ENCODE measurements around the gene BMP10. TPM values are rescaled to one million over a fixed set of nuclear protein-coding genes. Genes with fewer than 3 reads are reported as not detected.

Gene BMP10
- total and polyA plus RNA-seq, 8 donors, result not detected

- H3K4me1 ChIP-seq, result no peaks in the 10 kb centered on the region
- H3K4me3 ChIP-seq, result no peak overlapping the region
- H3K27ac ChIP-seq, result no peak overlapping the region
- TF ChIP-seq, protein P1, sequence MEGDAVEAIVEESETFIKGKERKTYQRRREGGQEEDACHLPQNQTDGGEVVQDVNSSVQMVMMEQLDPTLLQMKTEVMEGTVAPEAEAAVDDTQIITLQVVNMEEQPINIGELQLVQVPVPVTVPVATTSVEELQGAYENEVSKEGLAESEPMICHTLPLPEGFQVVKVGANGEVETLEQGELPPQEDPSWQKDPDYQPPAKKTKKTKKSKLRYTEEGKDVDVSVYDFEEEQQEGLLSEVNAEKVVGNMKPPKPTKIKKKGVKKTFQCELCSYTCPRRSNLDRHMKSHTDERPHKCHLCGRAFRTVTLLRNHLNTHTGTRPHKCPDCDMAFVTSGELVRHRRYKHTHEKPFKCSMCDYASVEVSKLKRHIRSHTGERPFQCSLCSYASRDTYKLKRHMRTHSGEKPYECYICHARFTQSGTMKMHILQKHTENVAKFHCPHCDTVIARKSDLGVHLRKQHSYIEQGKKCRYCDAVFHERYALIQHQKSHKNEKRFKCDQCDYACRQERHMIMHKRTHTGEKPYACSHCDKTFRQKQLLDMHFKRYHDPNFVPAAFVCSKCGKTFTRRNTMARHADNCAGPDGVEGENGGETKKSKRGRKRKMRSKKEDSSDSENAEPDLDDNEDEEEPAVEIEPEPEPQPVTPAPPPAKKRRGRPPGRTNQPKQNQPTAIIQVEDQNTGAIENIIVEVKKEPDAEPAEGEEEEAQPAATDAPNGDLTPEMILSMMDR (IDR thresholded peaks at IDR 0.05), result no peak
- H3K9me3 ChIP-seq, result no peaks in the 10 kb centered on the region
- ATAC-seq (no peak), DNase-seq (no peak)
- no peaks in the 10 kb centered on the region for H3K36me3 ChIP-seq
- no peaks in the 10 kb centered on the region for H3K27me3 ChIP-seq
- intact Hi-C loops (cut with DNase I), result no loop called here
These were observed 14.0 kb upstream of the BMP10 start for GRCh38 chr2:68885074-68885810.

DNA sequence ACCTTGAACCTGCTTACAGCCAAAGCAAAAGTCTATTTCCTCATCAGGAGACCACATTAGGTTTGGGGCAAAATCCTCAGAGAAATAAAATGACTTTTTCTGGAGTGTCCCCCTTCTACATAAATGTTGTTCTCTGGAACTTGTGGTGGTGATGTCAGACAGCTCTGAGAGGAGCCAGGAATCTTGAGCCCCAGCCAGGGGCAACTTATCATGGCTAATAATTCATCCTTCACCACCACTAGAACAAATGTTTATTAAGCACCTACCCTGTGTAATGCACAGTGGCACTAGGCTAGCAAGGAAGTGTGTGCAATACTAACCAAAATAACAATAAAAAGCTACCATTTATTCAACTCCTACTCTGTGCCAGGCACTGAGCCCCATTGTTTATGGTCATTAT, 9.0 kb upstream of the BMP10 start:
- ATAC-seq, result no peak
- H3K27ac ChIP-seq, result no peak overlapping the region
- DNase-seq, result no peak
- H3K4me3 ChIP-seq, result no peak overlapping the region
- intact Hi-C loops (cut with DNase I), result no loop called here
- H3K27me3 ChIP-seq, result no peaks in the 10 kb centered on the region
- H3K36me3 ChIP-seq, result no peaks in the 10 kb centered on the region
- H3K4me1 ChIP-seq, result no peaks in the 10 kb centered on the region
- no peaks in the 10 kb centered on the region for H3K9me3 ChIP-seq
- TF ChIP-seq, protein P1 (IDR thresholded peaks at IDR 0.05), result no peak

DNA sequence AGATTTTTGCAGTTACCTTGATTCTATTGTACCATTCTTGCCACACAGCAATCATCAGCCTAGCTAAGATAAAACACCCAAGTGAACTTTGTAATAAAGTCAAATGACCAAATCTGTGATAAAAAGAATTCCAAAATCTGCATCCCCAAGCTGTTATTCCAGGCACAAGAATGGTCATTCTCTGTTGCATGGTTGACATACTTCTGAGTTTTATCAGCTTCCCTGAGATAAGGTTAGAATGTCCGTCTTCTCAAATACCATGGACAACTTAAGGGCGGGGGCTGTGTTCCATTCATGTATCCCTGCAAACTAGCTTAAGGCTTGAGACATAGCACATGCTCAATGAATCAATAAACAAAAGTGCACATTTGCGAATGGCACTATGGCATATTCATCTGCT, 8.1 kb upstream of the BMP10 start:
- H3K9me3 ChIP-seq, result no peaks in the 10 kb centered on the region

DNA sequence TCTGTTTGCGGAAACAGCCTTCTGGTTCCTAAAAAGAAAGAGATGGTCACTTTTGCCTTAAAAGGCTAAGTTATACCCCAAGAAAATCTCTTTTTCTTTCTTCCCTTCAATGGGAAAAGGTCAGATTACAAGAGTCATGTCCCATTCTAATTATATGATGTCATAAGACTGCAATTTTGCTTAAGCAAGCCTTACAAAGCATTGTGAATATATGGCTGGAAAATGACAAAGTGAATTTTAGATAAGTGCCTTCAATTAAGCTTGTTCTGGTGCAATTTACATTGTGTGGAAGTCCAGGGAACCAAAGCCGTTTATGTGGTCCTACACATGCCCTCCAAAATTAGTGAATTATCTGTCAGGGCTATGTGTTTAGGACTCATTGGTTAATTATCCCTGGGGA, 7.6 kb upstream of the BMP10 start:
- H3K36me3 ChIP-seq, result no peaks in the 10 kb centered on the region

More for the DNA sequence above, 8.1 kb upstream of the BMP10 start:
- DNase-seq, result no peak
- no peak overlapping the region for H3K27ac ChIP-seq
- H3K4me3 ChIP-seq, result no peak overlapping the region
- ATAC-seq, result no peak
- no peaks in the 10 kb centered on the region for H3K4me1 ChIP-seq
- H3K36me3 ChIP-seq, result no peaks in the 10 kb centered on the region
- TF ChIP-seq, protein P1 (IDR thresholded peaks at IDR 0.05), result no peak
- no peaks in the 10 kb centered on the region for H3K27me3 ChIP-seq
- intact Hi-C loops (cut with DNase I), result no loop called here

DNA sequence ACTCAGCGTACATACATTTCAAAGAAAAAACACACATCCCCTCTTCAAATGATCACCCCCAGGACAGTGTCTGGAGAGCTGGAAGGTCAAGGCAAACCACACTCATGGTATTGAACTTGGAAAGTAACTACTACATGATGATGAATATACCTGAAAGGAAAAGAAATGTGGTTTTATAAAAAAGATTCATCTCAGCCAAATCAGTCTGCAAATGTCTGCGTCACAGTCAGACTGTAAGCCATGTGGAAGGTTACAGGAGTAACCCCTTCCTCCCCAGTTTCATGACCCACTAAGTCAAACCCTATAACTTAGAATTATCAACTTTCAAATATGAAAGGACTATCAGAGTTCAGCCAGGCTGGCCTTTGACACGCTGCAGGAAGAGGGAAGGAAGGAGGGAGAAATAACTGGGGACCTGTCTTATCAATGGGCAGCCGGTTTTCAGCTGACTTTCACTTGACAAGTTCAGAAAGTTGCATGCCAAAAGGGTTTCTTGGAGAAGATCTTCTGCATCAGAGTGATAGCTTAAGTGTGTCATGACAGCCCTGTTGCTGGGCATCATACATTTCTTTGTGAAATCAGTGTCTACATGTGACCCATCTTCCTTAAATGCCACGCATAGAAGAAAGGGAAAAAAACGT, 7.0 kb upstream of the BMP10 start:
- Histone ChIP-seq H3K4me3 (no peak overlapping the region), H3K36me3 (no peaks in the 10 kb centered on the region), H3K4me1 (no peaks in the 10 kb centered on the region), H3K9me3 (no peaks in the 10 kb centered on the region), H3K27me3 (no peaks in the 10 kb centered on the region), H3K27ac (no peak overlapping the region)
- intact Hi-C loops (cut with DNase I), result no loop called here
- no peak for DNase-seq
- no peak for ATAC-seq
- TF ChIP-seq, protein P1 (IDR thresholded peaks at IDR 0.05), result no peak

More for the DNA sequence above, 7.6 kb upstream of the BMP10 start:
- H3K27ac ChIP-seq, result no peak overlapping the region
- H3K9me3 ChIP-seq, result no peaks in the 10 kb centered on the region
- H3K4me3 ChIP-seq, result no peak overlapping the region
- H3K4me1 ChIP-seq, result no peaks in the 10 kb centered on the region
- no peak for ATAC-seq
- H3K27me3 ChIP-seq, result no peaks in the 10 kb centered on the region
- DNase-seq, result no peak
- TF ChIP-seq, protein P1 (IDR thresholded peaks at IDR 0.05), result no peak
- intact Hi-C loops (cut with DNase I), result no loop called here

Measured in left lung (tissue), 10 donors.